H1 (cell line): ENCODE results near the gene SS18. TPM values are rescaled to one million over a fixed set of nuclear protein-coding genes. Genes with fewer than 3 reads are reported as not detected.

Experiments
- CTCF ChIA-PET: fragments of 300-600 bp; sonication (Branson Sonifier 250); formaldehyde crosslinking; loops from one replicate; lab custom pipeline; 2021; ENCODE audit not compliant: partially characterized antibody; lab: Charles Lee
- POLR2A ChIA-PET: fragments of 300-600 bp; sonication (Branson Sonifier 250); formaldehyde crosslinking; loops from one replicate; lab custom pipeline; 2021; ENCODE audit warnings: inconsistent platforms; ENCODE audit not compliant: partially characterized antibody; lab: Charles Lee
- DNase-seq, 2 experiments: peaks; one replicate each; pipeline versions ENCODE4 v3.0.0 to v3.0.0-alpha.2; 2010 to 2022; ENCODE audit warnings: low spot score in 2 of 2, low read depth in 1 of 2, mixed read lengths in 1 of 2
- FAIRE-seq: peaks from 2 replicates; lab custom pipeline; 2011; peaks lifted over from hg19 to GRCh38; lab: Jason Lieb, UNC
- H2AFZ ChIP-seq: 2 replicates; pipeline ENCODE4 v1.8.1; 2012; ENCODE audit warnings: low read length, inconsistent platforms
- H2AK5ac ChIP-seq: 2 replicates; pipeline ENCODE4 v1.6.1; 2013; ENCODE audit warnings: low read depth, low read length
- H2BK120ac ChIP-seq: replicated peaks from 2 replicates; pipeline ENCODE3; 2013; ENCODE audit warnings: low read depth, low read length, inconsistent platforms
- H2BK12ac ChIP-seq: 2 replicates; pipeline ENCODE4 v1.6.1; 2013; ENCODE audit warnings: low read depth, low read length
- H2BK15ac ChIP-seq: 2 replicates; pipeline ENCODE4 v1.6.1; 2013; ENCODE audit warnings: low read length
- H2BK20ac ChIP-seq: 2 replicates; pipeline ENCODE4 v1.6.1; 2013; ENCODE audit warnings: low read length
- H2BK5ac ChIP-seq: 2 replicates; pipeline ENCODE4 v1.6.1; 2013; ENCODE audit warnings: low read depth, low read length
- H3K14ac ChIP-seq: 2 replicates; pipeline ENCODE4 v1.6.1; 2013; ENCODE audit warnings: inconsistent platforms; ENCODE audit not compliant: insufficient read length
- H3K18ac ChIP-seq: 2 replicates; pipeline ENCODE4 v1.6.1; 2013; ENCODE audit warnings: low read length; ENCODE audit errors: extremely low read depth
- H3K23ac ChIP-seq: 2 replicates; pipeline ENCODE4 v1.6.1; 2013; ENCODE audit warnings: inconsistent platforms; ENCODE audit not compliant: insufficient read length
- H3K23me2 ChIP-seq: 2 replicates; pipeline ENCODE4 v1.6.1; 2013; ENCODE audit warnings: low read depth, low read length
- H3K27ac ChIP-seq: 2 replicates; pipeline ENCODE4 v1.6.1; 2011; ENCODE audit warnings: low read depth, low read length, inconsistent platforms
- H3K27me3 ChIP-seq, 4 experiments: replicated peaks in 1 of 4; 1 replicate in 1 of 4; 2 replicates in 3 of 4; pipeline versions ENCODE4 v1.6.1 to v1.8.1; 2011 to 2013; ENCODE audit warnings: low read length in 3 of 4, mild to moderate bottlenecking in 3 of 4, inconsistent platforms in 2 of 4, mixed read lengths in 2 of 4, moderate library complexity in 1 of 4; ENCODE audit not compliant: control insufficient read depth in 3 of 4, insufficient read depth in 3 of 4; ENCODE audit errors: extremely low read depth in 1 of 4
- H3K36me3 ChIP-seq, 4 experiments: 2 replicates each; pipeline versions ENCODE4 v1.6.1 to v1.8.1; 2011 to 2013; ENCODE audit warnings: mild to moderate bottlenecking in 4 of 4, low read length in 3 of 4, moderate library complexity in 2 of 4, control low read depth in 1 of 4, inconsistent platforms in 1 of 4; ENCODE audit not compliant: insufficient read depth in 4 of 4, control insufficient read depth in 2 of 4
- H3K4ac ChIP-seq: replicated peaks from 2 replicates; pipeline ENCODE3; 2013; ENCODE audit warnings: low read length, low read depth, mixed read lengths, inconsistent platforms; ENCODE audit not compliant: insufficient read length
- H3K4me1 ChIP-seq, 4 experiments: replicated peaks in 1 of 4; 1 replicate in 1 of 4; 2 replicates in 3 of 4; pipeline versions ENCODE4 v1.6.1 to v1.8.1; 2011 to 2013; ENCODE audit warnings: low read length in 3 of 4, inconsistent platforms in 2 of 4, mixed read lengths in 1 of 4; ENCODE audit not compliant: insufficient read depth in 4 of 4, control insufficient read depth in 3 of 4
- H3K4me2 ChIP-seq, 2 experiments: 2 replicates each; pipeline versions ENCODE4 v1.6.1 to v1.8.1; 2011 to 2013; ENCODE audit warnings: low read depth in 2 of 2, low read length in 2 of 2, control low read depth in 1 of 2, inconsistent platforms in 1 of 2, mild to moderate bottlenecking in 1 of 2; ENCODE audit not compliant: insufficient read depth in 1 of 2
- H3K4me3 ChIP-seq, 4 experiments: fragments of 200-600, 300-600 bp in 1 of 4; sonication (generic), shearing (Covaris generic), sonication (Bioruptor Twin) in 1 of 4; 2 replicates each; pipeline versions ENCODE4 v1.5.1 to v1.8.1; 2011 to 2016; ENCODE audit warnings: low read length in 4 of 4, low read depth in 3 of 4, control low read depth in 2 of 4, inconsistent platforms in 2 of 4, mild to moderate bottlenecking in 2 of 4, mixed read lengths in 1 of 4, moderate library complexity in 1 of 4; ENCODE audit not compliant: insufficient read depth in 2 of 4; ENCODE audit errors: extremely low read depth in 1 of 4
- H3K56ac ChIP-seq: replicated peaks from 2 replicates; pipeline ENCODE3; 2013; ENCODE audit warnings: low read depth, mild to moderate bottlenecking, mixed read lengths, low read length, inconsistent platforms; ENCODE audit not compliant: insufficient read length
- H3K79me1 ChIP-seq: 2 replicates; pipeline ENCODE4 v1.6.1; 2013; ENCODE audit warnings: low read depth, low read length, control low read depth
- H3K79me2 ChIP-seq, 2 experiments: 2 replicates each; pipeline versions ENCODE4 v1.6.1 to v1.8.1; 2012 to 2013; ENCODE audit warnings: low read length in 2 of 2, mild to moderate bottlenecking in 2 of 2, inconsistent platforms in 1 of 2; ENCODE audit not compliant: insufficient read depth in 2 of 2, control insufficient read depth in 1 of 2
- H3K9ac ChIP-seq, 4 experiments: replicated peaks in 1 of 4; 1 replicate in 1 of 4; 2 replicates in 3 of 4; pipeline versions ENCODE4 v1.6.1 to v1.8.1; 2011 to 2013; ENCODE audit warnings: low read depth in 3 of 4, low read length in 3 of 4, control low read depth in 2 of 4, mild to moderate bottlenecking in 2 of 4, moderate library complexity in 2 of 4, inconsistent platforms in 1 of 4; ENCODE audit errors: extremely low read depth in 1 of 4
- H3K9me3 ChIP-seq, 2 experiments: 2 replicates each; pipeline versions ENCODE4 v1.6.1 to v1.8.1; 2012 to 2013; ENCODE audit warnings: mild to moderate bottlenecking in 2 of 2, moderate library complexity in 2 of 2, control low read depth in 1 of 2, inconsistent platforms in 1 of 2, low read depth in 1 of 2, low read length in 1 of 2, mixed read lengths in 1 of 2; ENCODE audit not compliant: insufficient read depth in 2 of 2
- H4K20me1 ChIP-seq, 2 experiments: replicated peaks in 1 of 2; 2 replicates each; pipeline versions ENCODE3 to v1.8.1; 2011 to 2013; ENCODE audit warnings: inconsistent platforms in 2 of 2, low read length in 2 of 2, mild to moderate bottlenecking in 1 of 2; ENCODE audit not compliant: insufficient read depth in 2 of 2, control insufficient read depth in 1 of 2
- H4K5ac ChIP-seq: 2 replicates; pipeline ENCODE4 v1.6.1; 2013; ENCODE audit warnings: low read length, low read depth, mixed read lengths, inconsistent platforms; ENCODE audit not compliant: insufficient read length
- H4K8ac ChIP-seq: 2 replicates; pipeline ENCODE4 v1.8.0; 2013; ENCODE audit warnings: mild to moderate bottlenecking, moderate library complexity, low read length, inconsistent platforms; ENCODE audit not compliant: insufficient read depth; ENCODE audit errors: extremely low read depth
- H4K91ac ChIP-seq: replicated peaks from 2 replicates; pipeline ENCODE3; 2013; ENCODE audit warnings: low read length, mixed read lengths, inconsistent platforms; ENCODE audit not compliant: insufficient read length
- CTCF ChIP-seq, 3 experiments: IDR thresholded peaks; 1 replicate in 2 of 3; 2 replicates in 1 of 3; pipeline versions ENCODE4 v1.5.1 to v1.6.1; 2011; ENCODE audit warnings: low read length in 3 of 3, mild to moderate bottlenecking in 3 of 3, inconsistent platforms in 2 of 3, low read depth in 1 of 3, moderate library complexity in 1 of 3; ENCODE audit not compliant: insufficient read depth in 1 of 3; ENCODE audit errors: control extremely low read depth in 1 of 3
- EZH2 ChIP-seq: fragments of 200-600 bp; sonication (generic); IDR thresholded peaks from 2 replicates; pipeline ENCODE4 v1.7.1; 2012; ENCODE audit warnings: low read depth, mild to moderate bottlenecking, moderate library complexity, low read length, inconsistent platforms; ENCODE audit not compliant: severe bottlenecking
- GTF2F1 ChIP-seq: IDR thresholded peaks from 2 replicates; pipeline ENCODE4 v1.6.1; 2012; ENCODE audit warnings: low read depth, low read length, improper control_type of control experiment, borderline replicate concordance
- KDM4A ChIP-seq: IDR thresholded peaks from one replicate; pipeline ENCODE4 v1.7.1; 2012; ENCODE audit warnings: low read depth, mild to moderate bottlenecking, moderate library complexity, low read length, inconsistent platforms; ENCODE audit not compliant: severe bottlenecking
- MAFK ChIP-seq: IDR thresholded peaks from 2 replicates; pipeline ENCODE4 v1.6.1; 2012; ENCODE audit warnings: low read depth, mild to moderate bottlenecking, improper control_type of control experiment, low read length
- POU5F1 ChIP-seq: IDR thresholded peaks from 2 replicates; pipeline ENCODE4 v1.6.1; 2011; ENCODE audit warnings: low read depth, mild to moderate bottlenecking, low read length, moderate library complexity
- RXRA ChIP-seq: IDR thresholded peaks from 2 replicates; pipeline ENCODE4 v1.6.1; 2011; ENCODE audit warnings: low read depth, mild to moderate bottlenecking, low read length, moderate library complexity; ENCODE audit not compliant: insufficient read depth
- SIX5 ChIP-seq: IDR thresholded peaks from 2 replicates; pipeline ENCODE4 v1.6.1; 2011; ENCODE audit warnings: mild to moderate bottlenecking, low read depth, low read length
- TAF1 ChIP-seq: IDR thresholded peaks from 2 replicates; pipeline ENCODE4 v1.6.1; 2011; ENCODE audit warnings: mild to moderate bottlenecking, low read depth, low read length
- TAF7 ChIP-seq: optimal IDR thresholded peaks from 2 replicates; pipeline ENCODE3; 2011; ENCODE audit warnings: low read depth, mild to moderate bottlenecking, inconsistent platforms, low read length, moderate library complexity, borderline replicate concordance
- TBP ChIP-seq: IDR thresholded peaks from 2 replicates; pipeline ENCODE4 v1.6.1; 2011; ENCODE audit warnings: low read depth, low read length, improper control_type of control experiment
- ZNF274 ChIP-seq: IDR thresholded peaks from 2 replicates; pipeline ENCODE4 v1.7.0; 2012; ENCODE audit warnings: low read length, borderline replicate concordance; ENCODE audit errors: extremely low read depth
- WGBS, 2 experiments: shearing (Covaris generic) in 1 of 2; methylation state at CpG; one replicate each; pipeline versions ENCODE4 v1.1.6 to v1.1.7; 2013 to 2015; ENCODE audit warnings: low lambda C conversion rate in 2 of 2, mixed read lengths in 2 of 2, inconsistent platforms in 1 of 2, low coverage in 1 of 2, missing lambda C conversion rate in 1 of 2; ENCODE audit not compliant: insufficient replicate concordance in 2 of 2, insufficient coverage in 1 of 2, insufficient read length in 1 of 2; ENCODE audit errors: extremely low coverage in 1 of 2, missing lambda C conversion rate in 1 of 2; 5-methylcytosine and 5-hydroxymethylcytosine counted together
- polyA plus RNA-seq, 7 experiments: library from polyadenylated mRNA; depleted of rRNA in 3 of 7; stranded (reverse) in 5 of 7; unstranded in 2 of 7; fragments of >200 nt in 5 of 7; fragments of 200-250 nt in 2 of 7; gene quantifications; 1 replicate in 5 of 7; 2 replicates in 1 of 7; 4 replicates in 1 of 7; pipeline versions ENCODE4 v1.2.1 to v1.2.3, GENCODE V29; 2011 to 2013; ENCODE audit warnings: missing spikeins in 2 of 7, mixed read lengths in 2 of 7
- total RNA-seq: library from RNA; stranded (reverse); fragmentation: NEBNext Ultra II Directional; extraction: Animal tissue kit (Norgen Biotek cat#: 25700); gene quantifications from 2 replicates; pipeline ENCODE4 v1.2.1, GENCODE V29; 2021

Gene SS18
- total and polyA plus RNA-seq, 2 of the 8 experiments (the other 6 are each of a cell fraction or from before 2014, with no cell fraction given), result 83.5 to 106 TPM

DNA sequence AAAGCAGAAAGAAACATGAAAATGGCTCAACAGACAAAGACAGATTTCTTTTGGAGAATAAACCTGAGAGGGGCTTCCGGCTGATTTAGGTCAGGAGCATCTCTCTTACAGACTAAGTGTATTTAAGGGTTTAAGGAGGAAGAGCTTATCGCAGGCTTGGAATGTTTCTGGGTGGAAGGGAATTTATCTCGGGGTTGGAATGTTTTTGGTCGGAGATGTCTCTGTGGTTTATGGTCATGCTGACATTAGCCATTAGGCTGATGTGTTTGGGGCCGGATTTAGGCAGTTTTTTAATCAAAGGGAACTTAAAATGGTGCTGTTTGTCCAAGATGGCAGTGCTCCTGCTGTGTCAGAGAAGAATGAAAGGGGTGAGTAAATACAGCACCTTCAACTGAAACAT is 28.8 kb upstream of the SS18 start:
- DNase-seq (no peak), FAIRE-seq (no peak)
- H2BK20ac ChIP-seq, result no peak overlapping the region
- H3K4me1 ChIP-seq, result no peaks in the 10 kb centered on the region
- no peaks in the 10 kb centered on the region for H3K27me3 ChIP-seq
- no peak overlapping the region for H3K4me3 ChIP-seq
- CTCF ChIA-PET, result interaction anchor here (1.4 kb wide), 1 partner anchor 13 kb away, joined by 3 read pairs; no protein-coding TSS in a partner anchor
- no peak overlapping the region for H3K23ac ChIP-seq
- H3K18ac ChIP-seq, result no peak overlapping the region
- no peak overlapping the region for H4K8ac ChIP-seq
- H3K23me2 ChIP-seq, result no peaks in the 10 kb centered on the region
- no peak overlapping the region for H3K56ac ChIP-seq
- H3K4me2 ChIP-seq, result no peak overlapping the region
- no peak overlapping the region for H3K14ac ChIP-seq
- H4K91ac ChIP-seq, result no peak overlapping the region
- no peaks in the 10 kb centered on the region for H3K79me1 ChIP-seq
- H3K4ac ChIP-seq, result no peak overlapping the region
- peaks cover 0 to 7% of the 10 kb centered on the region in 2 experiments; a peak in 2 of 4 replicates for H3K9me3 ChIP-seq
- no peaks in the 10 kb centered on the region for H4K20me1 ChIP-seq
- H3K9ac ChIP-seq, result no peak overlapping the region
- H3K79me2 ChIP-seq, result no peaks in the 10 kb centered on the region
- no peak overlapping the region for H2AFZ ChIP-seq
- H4K5ac ChIP-seq, result no peak overlapping the region
- H2BK5ac ChIP-seq, result no peak overlapping the region
- H3K27ac ChIP-seq, result no peak overlapping the region
- POLR2A ChIA-PET, result no interaction called here
- no peak overlapping the region for H2BK120ac ChIP-seq
- no peak overlapping the region for H2AK5ac ChIP-seq
- 95% methylated on average over 5 of the region's 5 CpGs; no CpG with 5 or more reads in 1 of the 2 experiments for WGBS, 2 experiments
- H3K36me3 ChIP-seq, result no peaks in the 10 kb centered on the region
- no peak overlapping the region for H2BK15ac ChIP-seq
- no peak overlapping the region for H2BK12ac ChIP-seq
- TF ChIP-seq SIX5 (no peak), POU5F1 (no peak), TAF1 (no peak), RXRA (no peak), ZNF274 (no peak), TBP (no peak), KDM4A (no peak), EZH2 (no peak), GTF2F1 (no peak), MAFK (no peak), CTCF (IDR thresholded peaks at IDR 0.05; ENCODE audit: control extremely low read depth in 1 of 3, insufficient read depth in 1 of 3, low read depth in 1 of 3, low read length in 3 of 3) (no peak), TAF7 (no peak)
